GM06990 (cell line): ENCODE measurements around the gene EPS15.

Source experiments
- DNase-seq: peaks from one replicate; pipeline ENCODE4 v3.0.0-alpha.2; 2011; ENCODE audit not compliant: insufficient read length; ENCODE audit errors: extremely low read depth
- H3K27me3 ChIP-seq: replicated peaks from 2 replicates; pipeline ENCODE4 v1.6.0; 2011; ENCODE audit warnings: low read length; ENCODE audit not compliant: control insufficient read depth, insufficient read depth
- H3K36me3 ChIP-seq: 2 replicates; pipeline ENCODE4 v1.5.1; 2011; ENCODE audit warnings: low read length; ENCODE audit not compliant: control insufficient read depth, insufficient read depth
- H3K4me3 ChIP-seq: replicated peaks from 2 replicates; pipeline ENCODE4 v1.5.1; 2011; ENCODE audit warnings: low read depth, mild to moderate bottlenecking, control low read depth, low read length
- CTCF ChIP-seq: IDR thresholded peaks from 2 replicates; pipeline ENCODE4 v1.5.1; 2011; ENCODE audit warnings: low read length, control low read depth, mild to moderate bottlenecking, inconsistent platforms; ENCODE audit not compliant: insufficient read depth, poor library complexity, severe bottlenecking

Gene EPS15

DNA sequence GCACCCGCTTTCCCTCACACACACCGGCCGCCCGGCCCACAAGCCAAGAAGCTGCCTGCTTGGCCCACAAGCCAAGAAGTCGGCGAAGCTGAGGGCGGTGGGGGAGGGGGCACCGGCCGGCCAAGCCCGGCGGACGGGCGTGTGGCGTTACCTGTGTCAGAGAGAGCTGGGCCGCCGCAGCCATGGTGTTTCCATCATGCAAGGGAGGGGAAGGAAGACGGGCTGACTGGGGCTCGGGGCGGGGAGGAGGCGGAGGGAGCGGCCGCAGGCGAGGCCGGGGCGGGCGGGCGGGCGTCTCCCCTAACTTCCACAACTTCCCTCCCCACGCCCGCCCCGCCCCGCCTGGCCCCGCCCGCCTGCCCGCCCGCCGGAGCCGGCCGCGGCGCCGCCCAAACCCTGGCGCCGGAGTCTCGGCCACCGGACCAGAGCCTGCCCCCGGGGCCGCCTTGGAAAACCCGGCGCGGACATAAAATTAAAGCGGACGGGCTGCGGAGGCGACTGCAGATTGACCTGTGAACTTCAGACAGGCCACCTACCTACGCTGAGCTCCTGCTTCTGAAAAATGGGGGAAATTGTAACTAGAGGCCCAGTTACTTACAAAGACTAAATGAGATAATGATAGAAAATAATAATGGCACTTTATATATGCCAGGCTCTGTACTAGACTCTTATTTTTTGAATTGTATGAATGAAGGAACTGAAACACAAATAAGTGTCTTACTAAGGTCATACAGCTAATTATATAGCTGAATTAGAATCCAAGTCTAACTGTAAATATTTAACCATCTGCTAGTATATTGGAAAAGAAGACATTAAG, at the start of gene EPS15:
EPS15 (minus strand) TSS at position 219 of the 817 bp plus-strand sequence; CDS start at position 184, 35 bp downstream.
- DNase-seq: peak; percentile 89
- TF ChIP-seq CTCF: no peak
- Histone ChIP-seq H3K4me3 (peak within 1 kb of the TSS; percentile 93), H3K27me3 (no peaks in the 10 kb centered on the region), H3K36me3 (no peaks in the 10 kb centered on the region)

DNA sequence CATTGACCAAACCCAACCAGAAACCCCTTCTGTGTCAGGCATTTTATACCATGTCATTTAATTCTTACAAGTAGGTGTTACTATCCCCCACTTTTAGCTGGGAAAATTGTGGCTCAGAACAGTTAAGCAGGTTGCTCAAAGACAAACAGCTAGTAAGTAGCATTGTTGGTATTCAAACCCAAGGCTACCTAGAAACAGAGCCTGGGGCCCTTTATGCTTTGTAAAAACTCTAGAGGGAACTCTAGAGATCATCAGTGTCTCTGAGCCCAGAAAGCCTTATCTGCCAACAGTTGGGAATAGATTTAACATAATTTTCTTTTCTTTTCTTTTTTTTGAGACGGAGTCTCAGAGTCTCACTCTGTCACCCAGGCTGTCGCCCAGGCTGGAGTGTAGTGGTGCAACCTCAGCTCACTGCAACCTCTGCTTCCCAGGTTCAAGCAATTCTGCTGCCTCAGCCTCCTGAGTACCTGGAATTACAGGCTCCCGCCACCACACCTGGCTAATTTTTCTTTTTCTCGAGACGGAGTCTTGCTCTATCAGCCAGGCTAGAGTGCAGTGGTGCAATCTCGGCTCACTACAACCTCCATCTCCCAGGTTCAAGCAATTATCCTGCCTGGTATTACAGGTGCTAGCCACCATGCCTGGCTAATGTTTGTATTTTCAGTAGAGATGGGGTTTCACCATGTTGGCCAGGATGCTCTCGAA, 49.3 kb upstream of the EPS15 start:
- no peak for DNase-seq
- no peak overlapping the region for H3K4me3 ChIP-seq
- TF ChIP-seq CTCF: no peak
- no peaks in the 10 kb centered on the region for H3K36me3 ChIP-seq
- no peaks in the 10 kb centered on the region for H3K27me3 ChIP-seq

DNA sequence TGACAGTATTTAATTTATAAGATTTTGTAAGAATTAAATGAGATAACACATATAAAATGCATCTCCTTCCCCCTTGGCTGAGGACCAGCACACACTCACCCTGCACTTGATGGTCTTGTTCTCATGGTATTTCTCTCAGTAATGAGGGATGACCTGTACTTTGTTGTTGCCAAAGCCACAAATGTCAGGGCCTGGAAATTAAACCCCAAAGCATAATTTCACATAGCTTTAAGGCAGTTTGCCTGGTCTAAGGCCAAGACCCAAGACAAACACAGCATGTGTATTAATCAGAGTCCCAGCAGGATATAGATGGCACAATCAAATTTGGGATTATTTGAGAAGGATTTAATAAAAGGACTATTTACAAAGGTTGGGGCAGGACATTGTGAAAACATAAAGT, 48.6 kb upstream of the EPS15 start:
- H3K4me3 ChIP-seq: no peak overlapping the region
- no peak for TF ChIP-seq CTCF
- no peak for DNase-seq
- H3K27me3 ChIP-seq: no peaks in the 10 kb centered on the region
- no peaks in the 10 kb centered on the region for H3K36me3 ChIP-seq

- no peaks in the 10 kb centered on the region for H3K36me3 ChIP-seq
- H3K27me3 ChIP-seq: no peaks in the 10 kb centered on the region
- no peak for DNase-seq
- peak; percentile 13 for TF ChIP-seq CTCF
- no peak overlapping the region for H3K4me3 ChIP-seq
Observed at GRCh38 chr1:51566260-51566659, 47.2 kb upstream of the EPS15 start.

GRCh38 chr1:51565009-51565408, 45.9 kb upstream of the EPS15 start:
- TF ChIP-seq CTCF: no peak
- Histone ChIP-seq H3K27me3 (no peaks in the 10 kb centered on the region), H3K36me3 (no peaks in the 10 kb centered on the region), H3K4me3 (no peak overlapping the region)
- DNase-seq: no peak
